Kidney epithelial cell (primary cell): ENCODE results near the gene OGG1. TPM values are rescaled to one million over a fixed set of nuclear protein-coding genes. Genes with fewer than 3 reads are reported as not detected.

Experiments used
- DNase-seq: peaks from one replicate; pipeline ENCODE4 v3.0.0-alpha.2; 2010; ENCODE audit warnings: low read depth
- H3K27me3 ChIP-seq: 2 replicates; pipeline ENCODE4 v1.6.0; 2011; ENCODE audit warnings: low read length; ENCODE audit not compliant: control insufficient read depth, insufficient read depth
- H3K36me3 ChIP-seq: 2 replicates; pipeline ENCODE4 v1.5.1; 2011; ENCODE audit warnings: low read length; ENCODE audit not compliant: control insufficient read depth, insufficient read depth
- H3K4me3 ChIP-seq: 2 replicates; pipeline ENCODE4 v1.5.1; 2011; ENCODE audit warnings: low read depth, mild to moderate bottlenecking, control low read depth, low read length
- total RNA-seq: library from RNA; depleted of rRNA; stranded (reverse); fragments of >200 nt; gene quantifications from 2 replicates; pipeline ENCODE4 v1.2.3, GENCODE V29; 2015
- TF ChIP-seq, protein P1 (sequence below): IDR thresholded peaks from 2 replicates; pipeline ENCODE4 v1.5.1; 2011; ENCODE audit warnings: mild to moderate bottlenecking, moderate library complexity, low read length, control low read depth, inconsistent platforms; ENCODE audit not compliant: insufficient read depth, poor library complexity, severe bottlenecking

The OGG1 gene
- total RNA-seq, 1 donor from 2014 or later: 23.9 TPM

DNA sequence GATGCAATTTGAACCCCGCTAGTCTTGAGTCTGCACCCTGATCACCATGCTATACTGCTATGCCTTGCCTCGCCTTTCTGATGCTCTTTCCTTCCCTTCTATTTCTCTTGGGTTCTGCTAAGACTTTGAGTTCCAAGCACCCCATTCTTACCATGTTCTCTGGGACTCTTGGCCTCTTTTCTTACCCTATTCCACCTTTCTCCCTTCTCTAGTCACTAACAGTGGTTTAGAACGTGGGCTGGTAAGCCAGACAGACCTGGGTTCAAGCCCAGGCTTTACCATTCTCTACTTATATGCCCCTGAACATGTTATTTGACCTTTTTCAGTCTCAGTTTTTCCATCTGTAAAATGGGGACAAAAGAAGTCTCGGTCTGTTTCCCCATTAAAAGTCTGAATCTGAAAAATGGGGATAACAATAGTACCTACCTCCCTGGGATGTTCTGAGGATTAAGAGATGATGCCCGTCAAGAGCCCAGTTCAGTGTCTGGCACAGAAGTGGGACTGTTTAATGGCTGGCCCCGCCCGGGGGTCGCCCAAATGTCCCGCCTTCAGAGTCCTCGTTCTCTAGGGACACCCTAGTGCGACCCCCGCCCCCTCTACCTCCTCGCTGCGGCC, 42.1 kb downstream of the OGG1 start:
- no peak for DNase-seq
- peak overlapping the region; percentile 84 for H3K4me3 ChIP-seq
- no peaks in the 10 kb centered on the region for H3K27me3 ChIP-seq
- TF ChIP-seq, protein P1, sequence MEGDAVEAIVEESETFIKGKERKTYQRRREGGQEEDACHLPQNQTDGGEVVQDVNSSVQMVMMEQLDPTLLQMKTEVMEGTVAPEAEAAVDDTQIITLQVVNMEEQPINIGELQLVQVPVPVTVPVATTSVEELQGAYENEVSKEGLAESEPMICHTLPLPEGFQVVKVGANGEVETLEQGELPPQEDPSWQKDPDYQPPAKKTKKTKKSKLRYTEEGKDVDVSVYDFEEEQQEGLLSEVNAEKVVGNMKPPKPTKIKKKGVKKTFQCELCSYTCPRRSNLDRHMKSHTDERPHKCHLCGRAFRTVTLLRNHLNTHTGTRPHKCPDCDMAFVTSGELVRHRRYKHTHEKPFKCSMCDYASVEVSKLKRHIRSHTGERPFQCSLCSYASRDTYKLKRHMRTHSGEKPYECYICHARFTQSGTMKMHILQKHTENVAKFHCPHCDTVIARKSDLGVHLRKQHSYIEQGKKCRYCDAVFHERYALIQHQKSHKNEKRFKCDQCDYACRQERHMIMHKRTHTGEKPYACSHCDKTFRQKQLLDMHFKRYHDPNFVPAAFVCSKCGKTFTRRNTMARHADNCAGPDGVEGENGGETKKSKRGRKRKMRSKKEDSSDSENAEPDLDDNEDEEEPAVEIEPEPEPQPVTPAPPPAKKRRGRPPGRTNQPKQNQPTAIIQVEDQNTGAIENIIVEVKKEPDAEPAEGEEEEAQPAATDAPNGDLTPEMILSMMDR: no peak
- peaks cover 3% of the 10 kb centered on the region for H3K36me3 ChIP-seq

GRCh38 chr3:9792405-9793160, 42.8 kb downstream of the OGG1 start, which contains the start of the genes ARPC4 and TADA3:
Gene ARPC4, plus strand, starts transcription at chr3:9793082. Its CDS starts 40 bp downstream, at chr3:9793122.
Gene TADA3, minus strand, starts transcription at chr3:9792473. Its CDS starts 1,007 bp downstream, at chr3:9791466.
- peaks cover 5% of the 10 kb centered on the region for H3K36me3 ChIP-seq
- TF ChIP-seq, protein P1: no peak
- peak within 1 kb of the TSS; percentile 84 for H3K4me3 ChIP-seq
- no peaks in the 10 kb centered on the region for H3K27me3 ChIP-seq
- peak; percentile 74 for DNase-seq

- TF ChIP-seq, protein P1: no peak
- Histone ChIP-seq H3K4me3 (peak overlapping the region; percentile 84), H3K36me3 (peaks cover 5% of the 10 kb centered on the region), H3K27me3 (no peaks in the 10 kb centered on the region)
- no peak for DNase-seq
These were observed 43.5 kb downstream of the OGG1 start for GRCh38 chr3:9793161-9793781.

DNA sequence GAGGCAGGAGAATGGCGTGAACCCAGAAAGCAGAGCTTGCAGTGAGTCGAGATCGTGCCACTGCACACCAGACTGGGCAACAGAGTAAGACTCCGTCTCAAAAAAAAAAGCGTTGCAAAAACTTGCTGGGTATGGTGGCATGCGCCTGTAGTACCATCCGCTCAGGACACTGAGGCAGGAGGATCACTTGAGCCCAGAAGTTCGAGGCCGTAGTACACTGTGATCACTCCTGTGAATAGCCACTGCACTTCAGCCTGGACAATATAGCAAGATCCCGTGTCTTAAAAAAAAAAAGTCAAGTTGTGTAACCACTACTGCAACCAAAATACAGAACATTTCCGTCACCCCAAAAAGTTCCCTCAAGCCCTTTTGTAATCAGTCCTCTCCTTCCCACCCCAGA, 44.6 kb downstream of the OGG1 start:
- no peak for DNase-seq
- TF ChIP-seq, protein P1: no peak
- no peak overlapping the region for H3K4me3 ChIP-seq
- H3K36me3 ChIP-seq: peaks cover 2% of the 10 kb centered on the region
- no peaks in the 10 kb centered on the region for H3K27me3 ChIP-seq

- TF ChIP-seq, protein P1: no peak
- Histone ChIP-seq H3K36me3 (peaks cover 2% of the 10 kb centered on the region), H3K4me3 (no peak overlapping the region), H3K27me3 (no peaks in the 10 kb centered on the region)
- no peak for DNase-seq
These were observed 45.5 kb downstream of the OGG1 start for GRCh38 chr3:9795207-9795606.
